WERI-Rb-1 (cell line): ENCODE measurements around the gene PRR27.
"Not testable (repeated sequence)": the region's sequence is repeated elsewhere in the genome, so short reads cannot be mapped to it uniquely, and the experiment has no call there.

ENCODE experiments used
- DNase-seq: peaks from one replicate; pipeline ENCODE4 v3.0.0-alpha.2; 2020
- H3K27ac ChIP-seq: fragments of 250-450 bp; sonication (Bioruptor Pico); 2 replicates; pipeline ENCODE4 v1.5.1; 2020; ENCODE audit warnings: mild to moderate bottlenecking, moderate library complexity
- H3K27me3 ChIP-seq: fragments of 250-450 bp; sonication (Bioruptor Pico); 2 replicates; pipeline ENCODE4 v1.5.1; 2021; ENCODE audit warnings: mild to moderate bottlenecking, low read depth, moderate library complexity; ENCODE audit not compliant: insufficient read depth, severe bottlenecking
- H3K36me3 ChIP-seq: fragments of 250-450 bp; sonication (Bioruptor Pico); 2 replicates; pipeline ENCODE4 v1.5.1; 2020; ENCODE audit warnings: mild to moderate bottlenecking, moderate library complexity
- H3K4me3 ChIP-seq: 2 replicates; pipeline ENCODE4 v1.5.1; 2011; ENCODE audit warnings: low read depth, mild to moderate bottlenecking, control low read depth, low read length
- H3K9me3 ChIP-seq: fragments of 250-450 bp; sonication (Bioruptor Pico); 2 replicates; pipeline ENCODE4 v1.5.1; 2021; ENCODE audit warnings: mild to moderate bottlenecking, moderate library complexity; ENCODE audit not compliant: severe bottlenecking
- CTCF ChIP-seq: IDR thresholded peaks from 2 replicates; pipeline ENCODE4 v1.5.1; 2011; ENCODE audit warnings: low read depth, mild to moderate bottlenecking, control low read depth, inconsistent platforms, low read length

The PRR27 gene

GRCh38 chr4:70197842-70198241 lies 43.8 kb downstream of the PRR27 start:
- Histone ChIP-seq H3K9me3 (no peaks in the 10 kb centered on the region), H3K27ac (no peak overlapping the region), H3K27me3 (no peaks in the 10 kb centered on the region), H3K36me3 (no peaks in the 10 kb centered on the region), H3K4me3 (no peak overlapping the region)
- no peak for DNase-seq
- no peak for TF ChIP-seq CTCF

- Histone ChIP-seq H3K36me3 (no peaks in the 10 kb centered on the region), H3K27ac (no peak overlapping the region), H3K27me3 (no peaks in the 10 kb centered on the region), H3K4me3 (no peak overlapping the region), H3K9me3 (no peaks in the 10 kb centered on the region)
- no peak for TF ChIP-seq CTCF
- DNase-seq = no peak
Observed at GRCh38 chr4:70203601-70204000, 49.6 kb downstream of the PRR27 start.

GRCh38 chr4:70212752-70213151 lies 58.7 kb downstream of the PRR27 start:
- H3K9me3 ChIP-seq, H3K4me3 ChIP-seq, H3K27me3 ChIP-seq, H3K36me3 ChIP-seq, DNase-seq, H3K27ac ChIP-seq: not testable (repeated sequence)
